AG09309 (cell line): ENCODE data around the gene CORIN.

Experiments used
- DNase-seq: peaks from one replicate; pipeline ENCODE4 v3.0.0-alpha.2; 2010; ENCODE audit warnings: low read depth
- H3K4me3 ChIP-seq: 2 replicates; pipeline ENCODE4 v1.5.1; 2011; ENCODE audit warnings: mild to moderate bottlenecking, low read depth, low read length, moderate library complexity; ENCODE audit not compliant: control insufficient read depth
- CTCF ChIP-seq: IDR thresholded peaks from 2 replicates; pipeline ENCODE4 v1.5.1; 2011; ENCODE audit warnings: mild to moderate bottlenecking, low read depth, low read length, inconsistent platforms; ENCODE audit not compliant: insufficient read depth, control insufficient read depth; ENCODE audit errors: missing control alignments

The CORIN gene

GRCh38 chr4:47572981-47573380 lies 264.9 kb downstream of the CORIN start:
- no peak for TF ChIP-seq CTCF
- DNase-seq, result no peak
- H3K4me3 ChIP-seq, result no peak overlapping the region

DNA sequence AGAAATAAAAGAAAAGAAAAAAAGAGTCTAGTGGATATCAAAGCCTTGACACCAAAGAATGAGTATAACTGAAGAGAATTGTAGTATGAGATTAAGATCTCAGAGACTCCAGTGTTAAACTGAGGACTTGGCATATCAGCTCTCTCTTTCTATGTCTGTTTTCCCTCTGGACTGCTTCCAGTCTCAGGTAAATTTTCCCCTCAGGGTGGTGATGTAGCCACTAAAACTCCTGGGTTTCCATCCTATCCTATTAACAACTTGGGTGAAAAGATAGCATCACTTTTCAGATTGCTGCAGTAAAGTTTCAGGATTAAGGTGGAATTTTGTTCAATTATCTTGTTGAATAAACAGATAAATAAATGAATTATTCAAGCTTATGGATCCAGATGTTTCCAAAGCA lies 267.1 kb downstream of the CORIN start:
- no peak overlapping the region for H3K4me3 ChIP-seq
- TF ChIP-seq CTCF, result no peak
- no peak for DNase-seq

- no peak for DNase-seq
- TF ChIP-seq CTCF, result no peak
- H3K4me3 ChIP-seq, result no peak overlapping the region
These were observed 270.4 kb downstream of the CORIN start for GRCh38 chr4:47567511-47567910.

DNA sequence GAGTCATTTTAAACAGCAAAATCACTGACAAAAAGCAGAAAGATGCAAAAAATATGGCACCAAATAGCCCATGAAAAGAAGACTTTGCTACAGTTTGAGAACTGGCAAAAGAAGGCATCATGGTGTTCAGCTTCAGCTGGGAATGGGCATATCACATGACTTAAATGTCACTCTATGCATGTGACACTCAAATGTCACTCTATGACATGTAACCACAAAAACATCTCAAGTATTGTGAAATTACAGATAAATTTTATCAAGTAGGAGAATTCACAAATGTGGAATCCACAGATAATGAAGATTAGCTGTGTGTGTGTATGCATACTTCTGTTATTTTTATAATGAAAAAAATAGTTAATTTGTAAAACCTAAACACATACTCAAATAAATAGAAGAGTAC lies 270.9 kb downstream of the CORIN start:
- no peak overlapping the region for H3K4me3 ChIP-seq
- no peak for TF ChIP-seq CTCF
- no peak for DNase-seq

DNA sequence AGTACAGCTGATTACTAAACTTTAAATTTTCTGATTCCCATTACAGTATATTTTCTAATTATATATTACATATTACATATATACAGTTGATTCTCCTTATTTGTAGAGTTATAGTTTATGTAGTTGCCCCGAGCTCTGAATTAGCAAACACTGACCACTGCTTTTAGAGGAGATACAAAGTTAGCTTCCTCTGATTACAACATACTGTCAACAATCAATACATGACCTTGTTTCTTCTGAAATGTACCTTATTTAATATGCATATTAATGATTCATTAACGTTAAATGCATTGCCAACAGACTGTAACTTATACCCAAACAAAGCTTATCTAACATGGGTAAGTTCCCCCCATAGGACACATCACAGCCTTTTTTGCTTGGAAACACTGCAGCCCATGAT lies 271.3 kb downstream of the CORIN start:
- no peak overlapping the region for H3K4me3 ChIP-seq
- DNase-seq, result no peak
- TF ChIP-seq CTCF, result no peak

- no peak for DNase-seq
- TF ChIP-seq CTCF, result no peak
- no peak overlapping the region for H3K4me3 ChIP-seq
These were observed 275.6 kb downstream of the CORIN start for GRCh38 chr4:47562297-47562696.

DNA sequence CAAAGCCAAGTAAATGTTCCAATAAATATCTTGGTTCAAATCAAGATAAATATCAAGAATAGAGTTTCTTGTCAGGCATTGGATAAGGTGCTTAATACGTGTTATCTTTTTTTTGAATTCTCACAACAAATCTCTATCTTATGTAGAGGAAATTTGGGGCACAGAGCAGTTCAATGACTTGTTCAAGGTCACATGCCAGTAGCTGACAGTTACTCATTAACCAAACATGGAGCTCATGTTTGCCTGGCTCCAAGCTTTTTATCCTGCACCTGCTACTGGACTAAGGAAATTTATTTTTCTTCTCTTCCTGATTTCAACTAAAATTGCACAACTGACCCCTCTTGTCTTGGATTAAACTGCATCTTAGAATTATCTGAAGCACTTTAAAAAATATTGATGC lies 276.5 kb downstream of the CORIN start:
- no peak for TF ChIP-seq CTCF
- DNase-seq, result no peak
- no peak overlapping the region for H3K4me3 ChIP-seq
